ENCODE measurements around the gene SLC4A1. TPM values are rescaled to one million over a fixed set of nuclear protein-coding genes. Genes with fewer than 3 reads are reported as not detected.

SLC4A1 gene
- total and polyA plus RNA-seq, 2 of the 13 experiments (the other 11 are each of a cell fraction or from before 2014, with no cell fraction given): not detected

DNA sequence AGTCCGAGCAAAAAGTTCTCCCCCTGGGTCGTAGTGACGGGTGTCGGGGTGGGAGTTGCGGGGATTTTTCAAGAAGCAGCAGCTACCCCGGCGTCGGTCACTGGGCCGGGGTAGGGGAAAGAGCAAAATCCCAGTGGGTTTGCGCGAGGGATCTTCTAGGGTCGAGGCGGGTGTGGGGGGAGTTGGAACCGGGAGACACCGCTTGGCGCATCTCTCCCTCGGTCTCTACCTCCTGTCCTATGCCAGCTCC is 46.1 kb downstream of the SLC4A1 start (continued):
- TF ChIP-seq, protein P1, sequence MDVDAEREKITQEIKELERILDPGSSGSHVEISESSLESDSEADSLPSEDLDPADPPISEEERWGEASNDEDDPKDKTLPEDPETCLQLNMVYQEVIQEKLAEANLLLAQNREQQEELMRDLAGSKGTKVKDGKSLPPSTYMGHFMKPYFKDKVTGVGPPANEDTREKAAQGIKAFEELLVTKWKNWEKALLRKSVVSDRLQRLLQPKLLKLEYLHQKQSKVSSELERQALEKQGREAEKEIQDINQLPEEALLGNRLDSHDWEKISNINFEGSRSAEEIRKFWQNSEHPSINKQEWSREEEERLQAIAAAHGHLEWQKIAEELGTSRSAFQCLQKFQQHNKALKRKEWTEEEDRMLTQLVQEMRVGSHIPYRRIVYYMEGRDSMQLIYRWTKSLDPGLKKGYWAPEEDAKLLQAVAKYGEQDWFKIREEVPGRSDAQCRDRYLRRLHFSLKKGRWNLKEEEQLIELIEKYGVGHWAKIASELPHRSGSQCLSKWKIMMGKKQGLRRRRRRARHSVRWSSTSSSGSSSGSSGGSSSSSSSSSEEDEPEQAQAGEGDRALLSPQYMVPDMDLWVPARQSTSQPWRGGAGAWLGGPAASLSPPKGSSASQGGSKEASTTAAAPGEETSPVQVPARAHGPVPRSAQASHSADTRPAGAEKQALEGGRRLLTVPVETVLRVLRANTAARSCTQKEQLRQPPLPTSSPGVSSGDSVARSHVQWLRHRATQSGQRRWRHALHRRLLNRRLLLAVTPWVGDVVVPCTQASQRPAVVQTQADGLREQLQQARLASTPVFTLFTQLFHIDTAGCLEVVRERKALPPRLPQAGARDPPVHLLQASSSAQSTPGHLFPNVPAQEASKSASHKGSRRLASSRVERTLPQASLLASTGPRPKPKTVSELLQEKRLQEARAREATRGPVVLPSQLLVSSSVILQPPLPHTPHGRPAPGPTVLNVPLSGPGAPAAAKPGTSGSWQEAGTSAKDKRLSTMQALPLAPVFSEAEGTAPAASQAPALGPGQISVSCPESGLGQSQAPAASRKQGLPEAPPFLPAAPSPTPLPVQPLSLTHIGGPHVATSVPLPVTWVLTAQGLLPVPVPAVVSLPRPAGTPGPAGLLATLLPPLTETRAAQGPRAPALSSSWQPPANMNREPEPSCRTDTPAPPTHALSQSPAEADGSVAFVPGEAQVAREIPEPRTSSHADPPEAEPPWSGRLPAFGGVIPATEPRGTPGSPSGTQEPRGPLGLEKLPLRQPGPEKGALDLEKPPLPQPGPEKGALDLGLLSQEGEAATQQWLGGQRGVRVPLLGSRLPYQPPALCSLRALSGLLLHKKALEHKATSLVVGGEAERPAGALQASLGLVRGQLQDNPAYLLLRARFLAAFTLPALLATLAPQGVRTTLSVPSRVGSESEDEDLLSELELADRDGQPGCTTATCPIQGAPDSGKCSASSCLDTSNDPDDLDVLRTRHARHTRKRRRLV (CRISPR knock-in tag; IDR thresholded peaks at IDR 0.05): no peak
- TF ChIP-seq, protein P2, sequence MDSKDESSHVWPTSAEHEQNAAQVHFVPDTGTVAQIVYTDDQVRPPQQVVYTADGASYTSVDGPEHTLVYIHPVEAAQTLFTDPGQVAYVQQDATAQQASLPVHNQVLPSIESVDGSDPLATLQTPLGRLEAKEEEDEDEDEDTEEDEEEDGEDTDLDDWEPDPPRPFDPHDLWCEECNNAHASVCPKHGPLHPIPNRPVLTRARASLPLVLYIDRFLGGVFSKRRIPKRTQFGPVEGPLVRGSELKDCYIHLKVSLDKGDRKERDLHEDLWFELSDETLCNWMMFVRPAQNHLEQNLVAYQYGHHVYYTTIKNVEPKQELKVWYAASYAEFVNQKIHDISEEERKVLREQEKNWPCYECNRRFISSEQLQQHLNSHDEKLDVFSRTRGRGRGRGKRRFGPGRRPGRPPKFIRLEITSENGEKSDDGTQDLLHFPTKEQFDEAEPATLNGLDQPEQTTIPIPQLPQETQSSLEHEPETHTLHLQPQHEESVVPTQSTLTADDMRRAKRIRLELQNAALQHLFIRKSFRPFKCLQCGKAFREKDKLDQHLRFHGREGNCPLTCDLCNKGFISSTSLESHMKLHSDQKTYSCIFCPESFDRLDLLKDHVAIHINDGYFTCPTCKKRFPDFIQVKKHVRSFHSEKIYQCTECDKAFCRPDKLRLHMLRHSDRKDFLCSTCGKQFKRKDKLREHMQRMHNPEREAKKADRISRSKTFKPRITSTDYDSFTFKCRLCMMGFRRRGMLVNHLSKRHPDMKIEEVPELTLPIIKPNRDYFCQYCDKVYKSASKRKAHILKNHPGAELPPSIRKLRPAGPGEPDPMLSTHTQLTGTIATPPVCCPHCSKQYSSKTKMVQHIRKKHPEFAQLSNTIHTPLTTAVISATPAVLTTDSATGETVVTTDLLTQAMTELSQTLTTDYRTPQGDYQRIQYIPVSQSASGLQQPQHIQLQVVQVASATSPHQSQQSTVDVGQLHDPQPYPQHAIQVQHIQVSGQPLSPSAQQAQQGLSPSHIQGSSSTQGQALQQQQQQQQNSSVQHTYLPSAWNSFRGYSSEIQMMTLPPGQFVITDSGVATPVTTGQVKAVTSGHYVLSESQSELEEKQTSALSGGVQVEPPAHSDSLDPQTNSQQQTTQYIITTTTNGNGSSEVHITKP (CRISPR knock-in tag; IDR thresholded peaks at IDR 0.05; ENCODE audit: low read depth): no peak; the same call in 1 of the 2 replicates
- TF ChIP-seq SCMH1 (CRISPR knock-in tag; IDR thresholded peaks at IDR 0.05; ENCODE audit: borderline replicate concordance) (no peak), PHF21A (CRISPR knock-in tag; IDR thresholded peaks at IDR 0.05) (peak; percentile 22; the same call in 1 of the 2 replicates), U2AF1 (optimal IDR thresholded peaks at IDR 0.05; ENCODE audit: low read depth, low read length) (peak; percentile 39), CEBPB (IDR thresholded peaks at IDR 0.05; ENCODE audit: borderline replicate concordance, low read depth, low read length) (no peak), NONO (IDR thresholded peaks at IDR 0.05) (no peak), NONO (CRISPR knock-in tag; conservative IDR thresholded peaks at IDR 0.05) (no peak), FOXM1 (CRISPR knock-in tag; IDR thresholded peaks at IDR 0.05) (no peak), POGZ (CRISPR knock-in tag; IDR thresholded peaks at IDR 0.05) (peak; percentile 35; the same call in 1 of the 2 replicates), ZNF563 (CRISPR knock-in tag; IDR thresholded peaks at IDR 0.05) (0 out of 2 replicates have a peak, but pooled peaks have one; percentile 2)
- TF ChIP-seq, protein P3, sequence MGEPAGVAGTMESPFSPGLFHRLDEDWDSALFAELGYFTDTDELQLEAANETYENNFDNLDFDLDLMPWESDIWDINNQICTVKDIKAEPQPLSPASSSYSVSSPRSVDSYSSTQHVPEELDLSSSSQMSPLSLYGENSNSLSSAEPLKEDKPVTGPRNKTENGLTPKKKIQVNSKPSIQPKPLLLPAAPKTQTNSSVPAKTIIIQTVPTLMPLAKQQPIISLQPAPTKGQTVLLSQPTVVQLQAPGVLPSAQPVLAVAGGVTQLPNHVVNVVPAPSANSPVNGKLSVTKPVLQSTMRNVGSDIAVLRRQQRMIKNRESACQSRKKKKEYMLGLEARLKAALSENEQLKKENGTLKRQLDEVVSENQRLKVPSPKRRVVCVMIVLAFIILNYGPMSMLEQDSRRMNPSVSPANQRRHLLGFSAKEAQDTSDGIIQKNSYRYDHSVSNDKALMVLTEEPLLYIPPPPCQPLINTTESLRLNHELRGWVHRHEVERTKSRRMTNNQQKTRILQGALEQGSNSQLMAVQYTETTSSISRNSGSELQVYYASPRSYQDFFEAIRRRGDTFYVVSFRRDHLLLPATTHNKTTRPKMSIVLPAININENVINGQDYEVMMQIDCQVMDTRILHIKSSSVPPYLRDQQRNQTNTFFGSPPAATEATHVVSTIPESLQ (CRISPR knock-in tag; conservative IDR thresholded peaks at IDR 0.05): 0 out of 2 replicates have a peak, but pooled peaks have one; percentile 13
- TF ChIP-seq, protein P4, sequence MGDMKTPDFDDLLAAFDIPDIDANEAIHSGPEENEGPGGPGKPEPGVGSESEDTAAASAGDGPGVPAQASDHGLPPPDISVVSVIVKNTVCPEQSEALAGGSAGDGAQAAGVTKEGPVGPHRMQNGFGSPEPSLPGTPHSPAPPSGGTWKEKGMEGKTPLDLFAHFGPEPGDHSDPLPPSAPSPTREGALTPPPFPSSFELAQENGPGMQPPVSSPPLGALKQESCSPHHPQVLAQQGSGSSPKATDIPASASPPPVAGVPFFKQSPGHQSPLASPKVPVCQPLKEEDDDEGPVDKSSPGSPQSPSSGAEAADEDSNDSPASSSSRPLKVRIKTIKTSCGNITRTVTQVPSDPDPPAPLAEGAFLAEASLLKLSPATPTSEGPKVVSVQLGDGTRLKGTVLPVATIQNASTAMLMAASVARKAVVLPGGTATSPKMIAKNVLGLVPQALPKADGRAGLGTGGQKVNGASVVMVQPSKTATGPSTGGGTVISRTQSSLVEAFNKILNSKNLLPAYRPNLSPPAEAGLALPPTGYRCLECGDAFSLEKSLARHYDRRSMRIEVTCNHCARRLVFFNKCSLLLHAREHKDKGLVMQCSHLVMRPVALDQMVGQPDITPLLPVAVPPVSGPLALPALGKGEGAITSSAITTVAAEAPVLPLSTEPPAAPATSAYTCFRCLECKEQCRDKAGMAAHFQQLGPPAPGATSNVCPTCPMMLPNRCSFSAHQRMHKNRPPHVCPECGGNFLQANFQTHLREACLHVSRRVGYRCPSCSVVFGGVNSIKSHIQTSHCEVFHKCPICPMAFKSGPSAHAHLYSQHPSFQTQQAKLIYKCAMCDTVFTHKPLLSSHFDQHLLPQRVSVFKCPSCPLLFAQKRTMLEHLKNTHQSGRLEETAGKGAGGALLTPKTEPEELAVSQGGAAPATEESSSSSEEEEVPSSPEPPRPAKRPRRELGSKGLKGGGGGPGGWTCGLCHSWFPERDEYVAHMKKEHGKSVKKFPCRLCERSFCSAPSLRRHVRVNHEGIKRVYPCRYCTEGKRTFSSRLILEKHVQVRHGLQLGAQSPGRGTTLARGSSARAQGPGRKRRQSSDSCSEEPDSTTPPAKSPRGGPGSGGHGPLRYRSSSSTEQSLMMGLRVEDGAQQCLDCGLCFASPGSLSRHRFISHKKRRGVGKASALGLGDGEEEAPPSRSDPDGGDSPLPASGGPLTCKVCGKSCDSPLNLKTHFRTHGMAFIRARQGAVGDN (CRISPR knock-in tag; IDR thresholded peaks at IDR 0.05): no peak
